GM21786 (cell line): ENCODE data around the gene GPR37.

Experiments used
- ATAC-seq: cut with Tn5 transposase; IDR thresholded peaks from one replicate; pipeline ENCODE4 v1.9.1; 2021; ENCODE audit not compliant: unreplicated experiment

The GPR37 gene

GRCh38 chr7:124765401-124766352 is at the start of gene GPR37:
TSS of gene GPR37 (minus strand) at chr7:124765792. CDS start at chr7:124764976, 816 bp downstream.
- ATAC-seq = peak; percentile 63

- ATAC-seq = no peak
These were observed 48.6 kb upstream of the GPR37 start for GRCh38 chr7:124813994-124814798.

- no peak for ATAC-seq
These were observed 47.2 kb upstream of the GPR37 start for GRCh38 chr7:124812764-124813163.

- ATAC-seq = no peak
These were observed 45.7 kb upstream of the GPR37 start for GRCh38 chr7:124811341-124811740.

GRCh38 chr7:124810605-124811004 is 45.0 kb upstream of the GPR37 start:
- no peak for ATAC-seq

- no peak for ATAC-seq
These were observed 42.6 kb upstream of the GPR37 start for GRCh38 chr7:124808206-124808605.

GRCh38 chr7:124801330-124801895 is 35.8 kb upstream of the GPR37 start:
- ATAC-seq = no peak

- ATAC-seq = no peak
These were observed 34.8 kb upstream of the GPR37 start for GRCh38 chr7:124800386-124800785.

- ATAC-seq = no peak
These were observed 33.9 kb upstream of the GPR37 start for GRCh38 chr7:124799448-124799847.

- ATAC-seq = no peak
These were observed 31.2 kb upstream of the GPR37 start for GRCh38 chr7:124796771-124797170.

- ATAC-seq = no peak
These were observed 27.1 kb upstream of the GPR37 start for GRCh38 chr7:124792696-124793095.

GRCh38 chr7:124792002-124792401 is 26.4 kb upstream of the GPR37 start:
- no peak for ATAC-seq

- no peak for ATAC-seq
These were observed 25.8 kb upstream of the GPR37 start for GRCh38 chr7:124791426-124791825.

GRCh38 chr7:124790645-124791044 is 25.1 kb upstream of the GPR37 start:
- ATAC-seq = peak; percentile 60

- no peak for ATAC-seq
These were observed 20.4 kb upstream of the GPR37 start for GRCh38 chr7:124785994-124786393.

- ATAC-seq = peak; percentile 92
These were observed 19.6 kb upstream of the GPR37 start for GRCh38 chr7:124784879-124785818.

GRCh38 chr7:124783271-124783670 is 17.7 kb upstream of the GPR37 start:
- no peak for ATAC-seq

GRCh38 chr7:124781907-124782734 is 16.5 kb upstream of the GPR37 start:
- ATAC-seq = no peak

- no peak for ATAC-seq
These were observed 15.8 kb upstream of the GPR37 start for GRCh38 chr7:124781418-124781817.

GRCh38 chr7:124780608-124781007 is 15.0 kb upstream of the GPR37 start:
- ATAC-seq = no peak
